Stimulated activated CD8-positive, alpha-beta memory T cell treated with anti-CD3 and anti-CD28 coated beads, Interleukin-2, amount 100 ng/mL, for 1 hour (primary cell): Measurements from ENCODE around the gene TEX12.
A peak's percentile ranks its signal among the peaks of the same experiment; 100 is the strongest.

Source experiments
- DNase-seq, 2 donors: peaks; one replicate each; pipeline ENCODE4 v3.0.0-alpha.2; 2020; ENCODE audit warnings: low read depth in 2 of 2

TEX12 gene

GRCh38 chr11:112211536-112211935, 44.4 kb downstream of the TEX12 start:
- no peak for DNase-seq

GRCh38 chr11:112212290-112212689, 45.1 kb downstream of the TEX12 start:
- DNase-seq = no peak

DNA sequence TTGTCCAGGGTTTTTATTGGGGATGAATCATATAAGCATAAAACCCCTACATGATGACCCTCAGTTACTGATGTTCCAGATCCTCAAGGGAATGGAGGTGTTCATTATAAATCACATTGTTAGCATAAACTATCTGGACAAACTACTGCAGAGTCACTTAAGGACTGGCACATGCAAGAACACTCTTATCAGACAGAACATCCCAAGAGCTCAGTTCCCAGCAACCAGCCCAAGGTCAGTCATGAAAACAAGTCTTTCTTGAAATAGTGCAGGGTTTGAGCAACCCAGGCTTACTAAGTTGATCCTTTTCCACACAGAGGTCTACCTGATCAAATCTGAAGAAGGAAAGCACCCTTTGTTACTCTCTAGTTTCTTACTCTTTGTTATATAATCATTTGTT, 45.5 kb downstream of the TEX12 start:
- DNase-seq = no peak

DNA sequence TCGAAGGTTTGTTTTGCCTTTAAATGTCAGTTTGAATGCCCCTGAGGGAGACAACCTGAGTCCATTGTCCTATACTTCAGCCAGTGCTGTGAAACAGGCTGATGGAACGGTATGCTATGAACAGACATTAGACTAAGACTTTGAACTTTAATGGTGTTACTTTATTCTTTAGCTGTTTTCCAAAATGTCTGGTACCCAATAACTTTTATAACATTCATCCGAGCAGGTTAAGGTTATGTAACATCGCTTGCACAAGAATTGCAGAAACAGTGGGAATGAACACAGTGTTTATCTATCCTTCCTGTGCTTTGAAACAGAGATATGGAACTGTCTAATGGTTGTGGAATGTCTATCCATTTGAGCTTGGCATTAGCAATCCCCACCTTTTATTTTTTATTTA, 46.6 kb downstream of the TEX12 start:
- DNase-seq = no peak

DNA sequence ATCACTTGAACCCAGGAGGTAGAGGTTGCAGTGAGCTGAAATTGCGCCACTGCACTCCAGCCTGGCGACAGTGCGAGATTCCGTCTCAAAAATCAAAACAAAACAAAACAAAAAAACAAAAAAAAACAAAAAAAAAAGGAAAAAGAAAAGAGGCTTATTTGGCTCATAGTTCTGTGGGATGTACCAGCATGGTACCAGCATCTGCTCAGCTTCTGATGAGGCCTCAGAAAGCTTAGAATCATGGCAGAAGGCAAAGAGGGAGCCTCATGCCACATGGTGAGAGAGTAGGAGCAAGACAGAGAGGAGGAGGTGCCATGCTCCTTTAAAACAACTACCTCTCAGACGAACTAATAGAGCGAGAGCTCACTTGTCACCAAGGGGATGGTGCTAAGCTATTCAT, 48.4 kb downstream of the TEX12 start:
- DNase-seq = no peak

DNA sequence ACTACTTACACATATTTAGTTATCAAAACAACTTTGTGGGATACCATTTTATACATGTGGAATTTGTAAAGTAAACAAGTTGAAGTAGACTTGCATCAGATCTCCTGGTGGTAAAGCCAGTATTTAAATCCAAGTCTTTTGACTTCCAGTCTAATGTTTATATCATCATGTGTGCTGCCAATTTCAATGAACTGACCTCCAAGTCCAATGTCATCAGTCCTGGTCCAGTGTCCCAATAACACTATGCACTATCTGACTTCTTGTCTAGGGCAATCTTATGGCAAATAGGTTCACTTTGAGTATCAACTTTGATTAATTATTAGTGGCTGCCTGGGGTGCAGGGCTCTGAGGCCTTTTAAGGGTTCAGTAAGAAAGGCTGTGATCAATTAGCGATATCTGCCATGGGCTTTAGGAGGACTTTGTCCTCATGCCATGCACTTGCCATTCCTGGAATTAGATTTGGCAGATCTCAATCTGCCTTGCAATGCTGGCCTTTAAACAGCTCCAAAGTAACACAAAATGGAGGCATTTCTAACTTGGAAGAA, 49.5 kb downstream of the TEX12 start:
- no peak for DNase-seq

DNA sequence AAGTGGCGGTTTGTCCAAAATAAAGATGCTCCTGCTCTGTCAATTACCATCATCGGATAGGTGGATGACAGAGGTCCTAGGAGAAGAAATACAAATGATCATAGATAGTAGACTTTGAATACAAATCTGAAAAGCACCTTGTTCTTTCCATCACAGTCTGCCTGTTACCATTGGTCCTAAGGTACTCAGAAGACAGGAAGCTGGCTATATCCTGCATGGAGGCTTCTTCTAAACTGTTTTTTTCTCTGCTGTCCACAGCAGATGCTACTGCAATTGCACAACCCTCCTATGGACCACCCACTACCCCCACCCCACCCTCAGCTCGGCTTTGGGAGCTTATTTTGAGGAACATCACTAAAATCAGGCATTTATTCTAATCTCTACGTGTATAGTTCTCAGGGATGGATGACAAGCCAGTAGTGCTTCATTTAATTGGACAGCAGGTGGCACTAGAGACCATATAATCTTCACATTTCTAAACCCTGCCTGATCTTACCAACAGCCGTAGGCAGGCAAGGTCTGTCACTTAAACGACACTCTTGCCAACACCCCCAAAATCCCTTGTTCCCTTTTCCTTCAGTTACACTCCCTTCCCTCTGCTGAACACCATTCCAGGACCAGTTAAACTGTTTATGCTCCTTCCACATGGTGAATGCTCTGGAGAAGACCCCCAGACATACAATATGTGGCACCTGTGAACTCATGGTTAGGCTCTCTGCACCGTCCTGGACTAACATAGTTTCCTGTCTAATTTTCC, 52.5 kb downstream of the TEX12 start:
- peak in 1 of 2 donors; percentile 8 for DNase-seq

DNA sequence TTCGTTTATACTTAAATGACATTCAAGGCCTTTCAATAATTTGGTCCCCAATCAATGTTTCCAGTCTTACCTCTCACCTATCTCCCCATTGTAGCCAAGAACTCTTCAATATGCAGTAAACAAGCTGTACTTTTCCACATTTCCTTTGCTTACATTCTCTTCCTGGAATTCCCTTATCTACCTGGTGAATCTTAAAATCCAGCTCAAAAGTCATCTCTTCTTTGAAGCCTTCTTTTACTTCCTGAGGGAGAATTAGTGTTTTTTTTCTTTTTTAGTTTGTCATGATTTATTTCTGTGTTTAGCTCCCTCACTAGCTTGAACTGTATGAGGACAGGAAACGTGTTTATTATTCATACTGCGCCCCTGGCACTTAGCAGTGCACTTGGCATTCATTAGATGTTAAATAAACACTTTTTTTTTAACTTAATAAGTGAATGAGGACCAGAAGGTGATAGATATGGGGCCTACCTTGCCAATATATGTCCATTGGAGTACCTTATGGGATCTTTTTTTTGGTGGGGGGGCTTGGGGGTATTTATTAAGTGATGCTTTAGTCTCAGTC, 54.2 kb downstream of the TEX12 start:
- DNase-seq = no peak
